ENCODE results near the gene PCNX3.

DNA sequence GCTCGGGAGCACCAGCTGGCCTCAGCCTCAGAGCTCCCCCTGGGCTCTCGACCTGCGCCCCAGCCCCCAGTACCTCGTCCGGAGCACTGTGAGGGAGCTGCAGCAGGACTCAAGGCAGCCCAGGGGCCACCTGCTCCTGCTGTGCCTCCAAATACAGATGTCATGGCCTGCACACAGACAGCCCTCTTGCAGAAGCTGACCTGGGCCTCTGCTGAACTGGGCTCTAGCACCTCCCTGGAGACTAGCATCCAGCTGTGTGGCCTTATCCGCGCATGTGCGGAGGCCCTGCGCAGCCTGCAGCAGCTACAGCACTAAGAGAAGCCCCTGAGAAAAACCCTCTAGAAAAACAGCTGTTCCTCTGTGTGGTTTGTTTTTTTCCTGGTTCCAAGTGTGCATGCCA is 44.2 kb upstream of the PCNX3 start:
- TF ChIP-seq CTCF (IDR thresholded peaks at IDR 0.05) = no peak
- no peak for TF ChIP-seq POLR2A (IDR thresholded peaks at IDR 0.05)
